SK-N-SH (cell line): ENCODE measurements around the gene OST4.
"Not testable (repeated sequence)": the region's sequence is repeated elsewhere in the genome, so short reads cannot be mapped to it uniquely, and the experiment has no call there.

Source experiments
- NFIC ChIP-seq: IDR thresholded peaks from 2 replicates; pipeline ENCODE4 v1.4.0; 2012; ENCODE audit warnings: borderline replicate concordance
- TF ChIP-seq, protein P1 (sequence below): fragments of 150-350 bp; IDR thresholded peaks from 2 replicates; pipeline ENCODE4 v1.6.1; 2017; ENCODE audit warnings: antibody characterized with exemption, low read length, low read depth, borderline replicate concordance

DNA sequence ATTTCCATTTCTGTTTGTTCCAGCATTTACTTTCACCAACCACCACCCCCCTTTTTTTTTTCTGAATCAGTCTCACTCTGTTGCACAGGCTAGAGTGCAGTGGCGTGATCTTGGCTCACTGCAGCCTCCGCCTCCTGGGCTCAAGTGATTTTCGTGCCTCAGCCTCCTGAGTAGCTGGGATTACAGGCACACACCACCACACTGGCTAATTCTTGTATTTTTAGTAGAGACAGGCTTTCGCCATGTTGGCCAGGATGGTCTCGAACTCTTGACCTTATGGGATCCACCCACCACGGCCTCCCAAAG, 4.1 kb upstream of the OST4 start:
- not testable (repeated sequence) for TF ChIP-seq NFIC
- TF ChIP-seq, protein P1, sequence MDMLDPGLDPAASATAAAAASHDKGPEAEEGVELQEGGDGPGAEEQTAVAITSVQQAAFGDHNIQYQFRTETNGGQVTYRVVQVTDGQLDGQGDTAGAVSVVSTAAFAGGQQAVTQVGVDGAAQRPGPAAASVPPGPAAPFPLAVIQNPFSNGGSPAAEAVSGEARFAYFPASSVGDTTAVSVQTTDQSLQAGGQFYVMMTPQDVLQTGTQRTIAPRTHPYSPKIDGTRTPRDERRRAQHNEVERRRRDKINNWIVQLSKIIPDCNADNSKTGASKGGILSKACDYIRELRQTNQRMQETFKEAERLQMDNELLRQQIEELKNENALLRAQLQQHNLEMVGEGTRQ: not testable (repeated sequence)
